ENCODE data around the gene TLDC2. TPM values are rescaled to one million over a fixed set of nuclear protein-coding genes. Genes with fewer than 3 reads are reported as not detected.

TLDC2 gene
- total and polyA plus RNA-seq, 2 of the 8 experiments (the other 6 are each of a cell fraction or from before 2014, with no cell fraction given), result 0.29 to 0.34 TPM

GRCh38 chr20:36830791-36831691 lies 44.9 kb upstream of the TLDC2 start:
- Histone ChIP-seq H3K4me2 (ENCODE audit: insufficient read depth in 1 of 2, low read depth in 2 of 2, low read length in 2 of 2) (no peak overlapping the region), H2BK5ac (ENCODE audit: low read depth, low read length) (peak overlapping the region; percentile 44; the same call in 1 of the 2 replicates), H4K20me1 (replicated peaks in 1 of 2; ENCODE audit: control insufficient read depth in 1 of 2, insufficient read depth in 2 of 2, low read length in 2 of 2) (peaks cover 0 to 2% of the 10 kb centered on the region in 2 experiments), H3K27ac (ENCODE audit: low read depth, low read length) (no peak overlapping the region; the same call in 1 of the 2 replicates), H2BK20ac (ENCODE audit: low read length) (no peak overlapping the region), H3K79me1 (ENCODE audit: low read depth, low read length) (no peaks in the 10 kb centered on the region), H3K23me2 (ENCODE audit: low read depth, low read length) (no peaks in the 10 kb centered on the region), H2BK12ac (ENCODE audit: low read depth, low read length) (no peak overlapping the region), H4K8ac (ENCODE audit: extremely low read depth, insufficient read depth, low read length) (peak overlapping the region; percentile 9; the same call in 1 of the 2 replicates), H3K79me2 (ENCODE audit: control insufficient read depth in 1 of 2, insufficient read depth in 2 of 2, low read length in 2 of 2) (no peaks in the 10 kb centered on the region), H3K4me3 (ENCODE audit: extremely low read depth in 1 of 4, insufficient read depth in 2 of 4, low read depth in 3 of 4, low read length in 4 of 4) (no peak overlapping the region), H3K4ac (replicated peaks; ENCODE audit: insufficient read length, low read depth, low read length) (no peak overlapping the region), H3K56ac (replicated peaks; ENCODE audit: insufficient read length, low read depth, low read length) (no peak overlapping the region), H2AFZ (ENCODE audit: low read length) (no peak overlapping the region), H4K91ac (replicated peaks; ENCODE audit: insufficient read length, low read length) (no peak overlapping the region), H3K23ac (ENCODE audit: insufficient read length) (no peak overlapping the region), H3K9me3 (ENCODE audit: insufficient read depth in 2 of 2, low read depth in 1 of 2, low read length in 1 of 2) (no peaks in the 10 kb centered on the region), H3K27me3 (replicated peaks in 1 of 4; ENCODE audit: control insufficient read depth in 3 of 4, extremely low read depth in 1 of 4, insufficient read depth in 3 of 4, low read length in 3 of 4) (no peaks in the 10 kb centered on the region), H2BK120ac (replicated peaks; ENCODE audit: low read depth, low read length) (no peak overlapping the region), H3K4me1 (replicated peaks in 1 of 4; ENCODE audit: control insufficient read depth in 3 of 4, insufficient read depth in 4 of 4, low read length in 3 of 4) (peaks cover 0 to 7% (median 4%) of the 10 kb centered on the region in 4 experiments; a peak in 3 of 7 replicates), H3K14ac (ENCODE audit: insufficient read length) (no peak overlapping the region), H3K36me3 (ENCODE audit: control insufficient read depth in 2 of 4, insufficient read depth in 4 of 4, low read length in 3 of 4) (peaks cover 6 to 16% (median 11%) of the 10 kb centered on the region in 4 experiments; a peak in 7 of 8 replicates), H4K5ac (ENCODE audit: insufficient read length, low read depth, low read length) (no peak overlapping the region), H2BK15ac (ENCODE audit: low read length) (no peak overlapping the region), H2AK5ac (ENCODE audit: low read depth, low read length) (no peak overlapping the region), H3K18ac (ENCODE audit: extremely low read depth, low read length) (no peak overlapping the region), H3K9ac (replicated peaks in 1 of 4; ENCODE audit: extremely low read depth in 1 of 4, low read depth in 3 of 4, low read length in 3 of 4) (no peak overlapping the region)
- 88% methylated on average over 10 of the region's 11 CpGs; no CpG with 5 or more reads in 1 of the 2 experiments for WGBS, 2 experiments (ENCODE audit: extremely low coverage in 1 of 2, insufficient coverage in 1 of 2, insufficient read length in 1 of 2, insufficient replicate concordance in 2 of 2, low coverage in 1 of 2, low lambda C conversion rate in 2 of 2, missing lambda C conversion rate in 1 of 2)
- ChIA-PET POLR2A (ENCODE audit: partially characterized antibody) (interaction anchor here (0.6 to 1.6 kb wide), 4 partner anchors 15 to 314 kb away, joined by 3 to 4 read pairs (median 3); no protein-coding TSS in a partner anchor), CTCF (ENCODE audit: partially characterized antibody) (interaction anchor here (0.6 to 3.1 kb wide), 20 partner anchors 10 to 420 kb away, joined by 3 to 19 read pairs (median 3); partner anchors contain the start of gene DSN1)
- no peak for FAIRE-seq
- TF ChIP-seq, protein P1, sequence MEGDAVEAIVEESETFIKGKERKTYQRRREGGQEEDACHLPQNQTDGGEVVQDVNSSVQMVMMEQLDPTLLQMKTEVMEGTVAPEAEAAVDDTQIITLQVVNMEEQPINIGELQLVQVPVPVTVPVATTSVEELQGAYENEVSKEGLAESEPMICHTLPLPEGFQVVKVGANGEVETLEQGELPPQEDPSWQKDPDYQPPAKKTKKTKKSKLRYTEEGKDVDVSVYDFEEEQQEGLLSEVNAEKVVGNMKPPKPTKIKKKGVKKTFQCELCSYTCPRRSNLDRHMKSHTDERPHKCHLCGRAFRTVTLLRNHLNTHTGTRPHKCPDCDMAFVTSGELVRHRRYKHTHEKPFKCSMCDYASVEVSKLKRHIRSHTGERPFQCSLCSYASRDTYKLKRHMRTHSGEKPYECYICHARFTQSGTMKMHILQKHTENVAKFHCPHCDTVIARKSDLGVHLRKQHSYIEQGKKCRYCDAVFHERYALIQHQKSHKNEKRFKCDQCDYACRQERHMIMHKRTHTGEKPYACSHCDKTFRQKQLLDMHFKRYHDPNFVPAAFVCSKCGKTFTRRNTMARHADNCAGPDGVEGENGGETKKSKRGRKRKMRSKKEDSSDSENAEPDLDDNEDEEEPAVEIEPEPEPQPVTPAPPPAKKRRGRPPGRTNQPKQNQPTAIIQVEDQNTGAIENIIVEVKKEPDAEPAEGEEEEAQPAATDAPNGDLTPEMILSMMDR (IDR thresholded peaks at IDR 0.05; ENCODE audit: control extremely low read depth in 1 of 3, insufficient read depth in 1 of 3, low read depth in 1 of 3, low read length in 3 of 3), result peak; percentile 20 to 54 (median 44); a peak in 2 of 4 replicates
- TF ChIP-seq RAD21 (IDR thresholded peaks at IDR 0.05 in 1 of 2, conservative IDR thresholded peaks at IDR 0.05 in 1 of 2; ENCODE audit: low read depth in 2 of 2, low read length in 2 of 2) (0 out of 4 replicates have a peak, but pooled peaks of 1 of the 2 experiments have one; percentile 7), CHD2 (IDR thresholded peaks at IDR 0.05; ENCODE audit: low read length) (no peak), RNF2 (IDR thresholded peaks at IDR 0.05; ENCODE audit: borderline replicate concordance, low read depth, low read length, missing control alignments, poor library complexity, severe bottlenecking) (no peak)
- no peak for DNase-seq (ENCODE audit: low read depth in 1 of 2, low spot score in 2 of 2)

Measured in H1 (cell line).